GM12892 (cell line): ENCODE measurements around the gene ZFR.
"Not testable (repeated sequence)": the region's sequence is repeated elsewhere in the genome, so short reads cannot be mapped to it uniquely, and the experiment has no call there.

Source experiments
- DNase-seq: peaks from one replicate; pipeline ENCODE4 v3.0.0; 2011; ENCODE audit not compliant: insufficient read length
- FAIRE-seq: peaks from 2 replicates; lab custom pipeline; 2011; peaks lifted over from hg19 to GRCh38; lab: Jason Lieb, UNC
- POLR2A ChIP-seq: IDR thresholded peaks from 2 replicates; pipeline ENCODE4 v1.6.1; 2011; ENCODE audit warnings: low read depth, low read length, control low read depth
- POLR2AphosphoS5 ChIP-seq: IDR thresholded peaks from 2 replicates; pipeline ENCODE4 v1.6.1; 2011; ENCODE audit warnings: low read depth, low read length, control low read depth
- TAF1 ChIP-seq: IDR thresholded peaks from 2 replicates; pipeline ENCODE4 v1.6.1; 2011; ENCODE audit warnings: low read depth, mild to moderate bottlenecking, control low read depth, low read length, borderline replicate concordance

ZFR gene

GRCh38 chr5:32369032-32369431, 75.5 kb downstream of the ZFR start:
- no peak for TF ChIP-seq TAF1
- TF ChIP-seq POLR2A = no peak
- TF ChIP-seq POLR2AphosphoS5 = no peak
- DNase-seq (no peak), FAIRE-seq (no peak)

- DNase-seq, FAIRE-seq: not testable (repeated sequence)
Measured at GRCh38 chr5:32367271-32367670, 77.3 kb downstream of the ZFR start.

GRCh38 chr5:32365623-32366022, 78.9 kb downstream of the ZFR start:
- TF ChIP-seq TAF1 (no peak), POLR2A (no peak), POLR2AphosphoS5 (no peak)

GRCh38 chr5:32363030-32363429, 81.5 kb downstream of the ZFR start:
- TF ChIP-seq POLR2AphosphoS5 = no peak
- no peak for TF ChIP-seq POLR2A
- TF ChIP-seq TAF1 = no peak

More at GRCh38 chr5:32365623-32366022, 78.9 kb downstream of the ZFR start:
- DNase-seq = no peak
- FAIRE-seq = no peak

GRCh38 chr5:32362527-32362926, 82.0 kb downstream of the ZFR start:
- TF ChIP-seq POLR2A (no peak), POLR2AphosphoS5 (no peak), TAF1 (no peak)
- DNase-seq (no peak), FAIRE-seq (no peak)

More at GRCh38 chr5:32363030-32363429, 81.5 kb downstream of the ZFR start:
- FAIRE-seq (no peak), DNase-seq (no peak)

GRCh38 chr5:32360906-32361305, 83.6 kb downstream of the ZFR start:
- no peak for FAIRE-seq
- TF ChIP-seq TAF1 (no peak), POLR2A (no peak), POLR2AphosphoS5 (no peak)
- no peak for DNase-seq

GRCh38 chr5:32358611-32359010, 85.9 kb downstream of the ZFR start:
- FAIRE-seq (no peak), DNase-seq (no peak)
- TF ChIP-seq TAF1 (no peak), POLR2A (no peak), POLR2AphosphoS5 (no peak)

- no peak for DNase-seq
- no peak for FAIRE-seq
- TF ChIP-seq POLR2A = no peak
- TF ChIP-seq POLR2AphosphoS5 = no peak
- no peak for TF ChIP-seq TAF1
Measured at GRCh38 chr5:32357658-32358057, 86.9 kb downstream of the ZFR start.

- DNase-seq (no peak), FAIRE-seq (no peak)
- no peak for TF ChIP-seq POLR2A
- TF ChIP-seq TAF1 = no peak
- TF ChIP-seq POLR2AphosphoS5 = no peak
Measured at GRCh38 chr5:32355686-32356085, 88.9 kb downstream of the ZFR start.

GRCh38 chr5:32353420-32353819, 91.1 kb downstream of the ZFR start:
- no peak for TF ChIP-seq POLR2A
- TF ChIP-seq POLR2AphosphoS5 = no peak
- no peak for TF ChIP-seq TAF1
- FAIRE-seq = no peak
- DNase-seq = no peak

- DNase-seq = no peak
- FAIRE-seq = no peak
- no peak for TF ChIP-seq TAF1
- TF ChIP-seq POLR2A = no peak
- no peak for TF ChIP-seq POLR2AphosphoS5
Measured at GRCh38 chr5:32352685-32353084, 91.9 kb downstream of the ZFR start.

GRCh38 chr5:32346869-32347268, 97.7 kb downstream of the ZFR start:
- FAIRE-seq = no peak
- DNase-seq = no peak
- TF ChIP-seq TAF1 = no peak
- TF ChIP-seq POLR2AphosphoS5 = no peak
- no peak for TF ChIP-seq POLR2A

- no peak for DNase-seq
- no peak for FAIRE-seq
- TF ChIP-seq POLR2AphosphoS5 = no peak
- no peak for TF ChIP-seq TAF1
- no peak for TF ChIP-seq POLR2A
Measured at GRCh38 chr5:32343058-32343672, 101.4 kb downstream of the ZFR start.
